Omental fat pad (tissue), 4 donors: Measurements from ENCODE around the gene LFNG. TPM values are rescaled to one million over a fixed set of nuclear protein-coding genes. Genes with fewer than 3 reads are reported as not detected.
A peak's percentile ranks its signal among the peaks of the same experiment; 100 is the strongest.

Experiments
- ATAC-seq: fragments of 150-250 bp; one replicate; pipeline ENCODE4 v1.9.1; 2016; ENCODE audit warnings: mild to moderate bottlenecking, moderate library complexity; ENCODE audit not compliant: low FRiP score
- DNase-seq: peaks from one replicate; pipeline ENCODE4 v3.0.0-alpha.2; 2019; ENCODE audit warnings: low spot score
- CTCF ChIP-seq, 3 donors: fragments of 450-650 bp; IDR thresholded peaks; one replicate each; pipeline ENCODE4 v1.5.1; 2016 to 2017; ENCODE audit warnings: antibody characterized with exemption in 3 of 3, mild to moderate bottlenecking in 3 of 3, moderate library complexity in 2 of 3
- total RNA-seq, 4 donors: library from RNA; depleted of rRNA; stranded (reverse); fragments of >200 nt; gene quantifications; one replicate each; pipeline ENCODE4 v1.1.0, GENCODE V29; 2016

The LFNG gene
- total RNA-seq, 4 donors from 2014 or later, result 4.7 to 25.9 (median 21.6) TPM

GRCh38 chr7:2525658-2526630 lies 6.4 kb downstream of the LFNG start:
- DNase-seq (no peak), ATAC-seq (no peak)

GRCh38 chr7:2526659-2527504 lies 7.3 kb downstream of the LFNG start:
- TF ChIP-seq CTCF (IDR thresholded peaks at IDR 0.05), result no peak
- DNase-seq, result no peak
- no peak for ATAC-seq

More at GRCh38 chr7:2525658-2526630, 6.4 kb downstream of the LFNG start:
- TF ChIP-seq CTCF (IDR thresholded peaks at IDR 0.05), result no peak

- ATAC-seq (no peak), DNase-seq (no peak)
- TF ChIP-seq CTCF (IDR thresholded peaks at IDR 0.05), result no peak
Measured at GRCh38 chr7:2527505-2528467, 8.2 kb downstream of the LFNG start.

- DNase-seq, result no peak
- TF ChIP-seq CTCF (IDR thresholded peaks at IDR 0.05), result no peak
- ATAC-seq, result no peak
Measured at GRCh38 chr7:2528481-2529095, 9.0 kb downstream of the LFNG start.

- ATAC-seq (peak; percentile 23), DNase-seq (no peak)
- TF ChIP-seq CTCF (IDR thresholded peaks at IDR 0.05), result no peak
Measured at GRCh38 chr7:2529161-2530070, 9.8 kb downstream of the LFNG start.
